HG03108 (cell line): ENCODE data around the gene DUSP15.

Experiments used
- ATAC-seq: cut with Tn5 transposase; IDR thresholded peaks from one replicate; pipeline ENCODE4 v1.9.1; 2021; ENCODE audit warnings: moderate library complexity; ENCODE audit not compliant: unreplicated experiment

Gene DUSP15

DNA sequence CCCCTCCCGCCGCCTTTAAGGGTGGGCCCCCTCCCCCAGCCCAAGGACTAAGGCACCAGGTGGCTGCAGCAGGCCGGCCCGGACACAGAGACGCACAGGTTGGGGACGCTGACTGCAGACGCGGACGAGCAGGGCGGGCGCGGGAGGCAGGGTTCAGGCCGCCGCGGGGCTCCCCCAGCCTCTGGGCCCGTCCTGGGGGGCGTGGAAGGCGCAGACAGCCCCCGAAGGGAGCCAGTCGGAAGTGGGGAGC lies 9.3 kb downstream of the DUSP15 start:
- ATAC-seq: no peak

DNA sequence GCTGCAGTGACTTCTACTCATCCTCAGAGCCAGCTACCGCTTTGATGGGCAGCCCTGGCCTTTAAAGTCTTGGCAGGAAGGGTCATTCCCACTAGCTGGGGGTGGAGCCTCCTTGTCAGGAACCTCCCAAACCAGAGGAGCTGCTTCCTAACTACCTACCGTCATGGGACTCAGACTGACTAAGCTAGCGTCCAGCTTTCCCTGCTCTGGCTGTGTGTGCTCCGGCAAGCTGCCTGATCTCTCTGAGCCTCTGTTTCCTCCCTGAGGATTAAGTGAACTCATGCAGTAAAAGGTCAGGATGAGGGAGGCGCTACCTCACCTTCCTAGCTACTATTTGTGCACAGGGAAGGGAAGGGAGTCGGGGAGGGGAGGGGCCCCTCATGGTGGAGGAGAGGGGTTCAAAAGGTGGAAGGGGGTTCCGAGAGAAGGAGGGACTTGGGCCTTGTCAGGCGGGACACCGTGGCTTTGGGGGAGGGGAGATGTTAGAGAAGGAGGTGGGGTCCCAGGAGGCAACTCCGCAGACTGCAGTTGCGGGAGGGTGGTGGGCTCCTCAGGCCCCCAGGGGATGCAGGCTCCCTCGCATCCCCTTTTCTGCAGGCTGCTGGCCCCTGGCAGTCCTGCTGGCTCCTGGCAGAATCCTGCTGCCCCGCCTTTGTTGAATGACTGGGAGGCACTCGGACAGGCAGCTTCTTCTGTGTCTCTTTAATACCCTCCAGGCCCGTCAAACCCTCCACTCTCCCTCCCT lies 9.8 kb downstream of the DUSP15 start:
- ATAC-seq: no peak

DNA sequence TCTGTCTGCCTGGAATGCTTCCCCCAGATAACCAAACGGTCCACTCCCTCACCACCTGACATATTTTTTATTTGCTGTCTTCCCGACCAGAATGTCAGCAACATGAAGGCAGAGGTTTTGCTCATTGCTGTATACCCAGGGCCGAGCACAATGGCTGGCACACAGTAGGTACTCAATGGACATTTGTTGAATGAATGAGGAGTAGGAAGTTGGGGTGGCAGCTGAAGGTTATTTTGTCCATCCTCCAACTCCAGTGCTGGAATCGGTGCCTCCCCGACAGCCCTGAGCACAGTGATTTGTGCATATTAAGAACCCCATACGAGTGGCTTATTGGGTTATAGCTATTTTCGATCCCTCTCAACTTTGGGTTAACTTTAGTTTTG lies 10.3 kb downstream of the DUSP15 start:
- ATAC-seq: no peak

DNA sequence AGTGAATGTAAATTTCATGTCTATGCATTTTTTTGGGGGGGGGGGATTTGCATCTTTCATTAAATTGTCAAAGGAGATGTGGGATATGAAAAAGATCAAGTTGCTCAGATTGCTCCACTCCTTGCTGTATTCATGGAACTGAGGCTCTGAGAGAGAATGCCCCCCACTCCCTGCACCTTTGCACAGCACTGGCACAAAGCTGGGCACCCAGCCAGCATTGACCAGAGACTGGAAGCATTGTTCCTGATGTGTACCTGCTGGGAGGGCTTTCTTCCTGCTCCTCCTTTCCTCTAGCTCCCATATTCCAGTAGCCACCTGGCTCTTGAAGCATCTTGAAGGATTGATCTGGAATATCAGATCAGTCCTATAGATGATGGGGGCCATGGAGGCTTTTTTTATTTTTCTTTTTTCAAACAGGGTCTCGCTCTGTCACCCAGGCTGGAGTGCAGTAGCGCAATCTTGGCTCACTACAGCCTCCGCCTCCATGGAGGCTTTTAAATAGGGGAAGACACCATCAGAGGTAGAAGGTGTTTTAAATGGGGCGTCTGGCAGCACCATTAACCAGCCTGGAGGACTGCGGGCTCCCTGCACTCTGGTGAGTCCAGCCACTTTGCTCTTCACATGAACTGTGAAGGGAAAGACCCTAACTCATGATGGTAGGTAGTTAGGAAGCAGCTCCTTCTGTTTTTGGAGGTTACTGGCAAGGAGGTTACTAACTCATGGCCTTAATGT lies 10.9 kb downstream of the DUSP15 start:
- ATAC-seq: no peak

DNA sequence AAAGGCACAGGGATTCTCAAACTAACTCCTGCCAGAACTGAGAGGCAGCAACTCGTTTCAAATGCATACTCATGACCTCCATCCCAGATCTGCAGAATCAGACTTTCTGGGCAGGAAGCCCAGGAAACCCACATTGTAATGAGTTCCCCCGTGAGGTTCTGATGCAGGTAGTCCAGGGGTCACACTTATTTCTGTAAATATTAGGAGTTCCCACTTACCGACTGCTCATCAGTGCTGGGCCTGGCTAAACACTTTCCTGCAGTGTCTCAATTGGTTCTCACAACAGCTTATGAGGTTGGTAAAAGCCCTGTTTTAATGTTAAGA lies 11.6 kb downstream of the DUSP15 start:
- no peak for ATAC-seq

DNA sequence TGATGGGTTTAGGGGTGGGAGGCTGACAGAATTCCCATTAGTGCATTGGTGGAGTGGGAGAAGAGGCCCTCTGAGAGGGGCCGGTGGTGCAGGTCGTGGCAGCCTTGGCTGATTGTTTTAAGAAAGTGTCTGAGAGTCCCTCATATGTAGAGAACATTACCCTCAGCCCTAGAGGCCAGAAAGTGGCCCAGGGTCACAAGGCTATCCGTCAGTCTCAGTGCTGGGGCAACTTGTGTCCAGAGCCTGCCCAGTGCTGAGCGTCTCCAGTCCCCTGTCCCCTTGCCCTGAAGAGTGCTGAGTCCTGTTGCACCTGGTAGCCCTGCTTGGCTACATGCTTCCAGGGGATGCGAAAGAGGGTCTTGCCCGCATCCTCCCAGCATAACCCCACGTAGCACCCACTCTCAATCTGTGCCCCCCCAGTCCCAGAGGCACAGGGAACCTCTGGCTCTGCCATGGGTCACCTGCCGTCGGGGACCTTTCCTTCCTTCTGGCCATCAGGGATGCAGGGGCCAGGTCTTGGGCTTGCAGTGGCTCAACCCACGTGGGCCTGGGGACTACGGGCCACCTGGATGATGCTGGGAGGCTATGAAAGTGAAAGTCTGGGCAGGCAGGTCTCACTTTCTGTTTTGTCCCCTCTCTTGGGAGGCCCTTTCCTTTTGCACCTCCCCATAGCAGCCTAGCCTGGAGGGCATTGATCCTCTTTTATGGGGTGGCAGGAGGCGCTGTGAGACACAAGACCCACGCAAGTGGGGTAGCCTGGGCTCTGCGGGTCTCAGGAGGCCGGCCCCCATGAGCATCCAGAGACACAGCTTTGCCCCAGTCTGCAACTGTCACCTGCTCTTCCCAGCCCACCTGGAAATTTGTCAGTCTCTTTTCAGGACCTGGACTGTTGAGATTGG lies 12.2 kb downstream of the DUSP15 start:
- ATAC-seq: peak; percentile 50

DNA sequence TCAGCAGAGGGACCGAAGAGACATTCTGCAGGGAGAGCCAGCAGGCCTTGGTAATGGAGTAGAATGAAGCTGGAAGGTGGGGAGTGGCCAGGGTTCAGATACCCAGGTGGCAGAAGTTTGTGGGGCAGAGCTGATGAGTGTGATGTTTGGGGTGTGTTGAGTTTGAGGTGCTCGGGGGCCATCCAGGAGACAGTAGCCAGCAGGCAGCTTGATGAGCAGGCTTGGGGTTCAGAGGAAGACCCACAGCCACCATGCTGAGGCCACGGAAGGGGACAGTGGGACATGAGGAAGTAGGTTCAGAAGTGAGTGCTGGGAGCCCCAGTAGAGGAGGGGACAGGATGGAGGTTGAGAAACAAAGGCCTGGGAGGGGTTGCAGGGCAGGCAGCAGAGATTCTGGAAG lies 13.8 kb downstream of the DUSP15 start:
- ATAC-seq: no peak

DNA sequence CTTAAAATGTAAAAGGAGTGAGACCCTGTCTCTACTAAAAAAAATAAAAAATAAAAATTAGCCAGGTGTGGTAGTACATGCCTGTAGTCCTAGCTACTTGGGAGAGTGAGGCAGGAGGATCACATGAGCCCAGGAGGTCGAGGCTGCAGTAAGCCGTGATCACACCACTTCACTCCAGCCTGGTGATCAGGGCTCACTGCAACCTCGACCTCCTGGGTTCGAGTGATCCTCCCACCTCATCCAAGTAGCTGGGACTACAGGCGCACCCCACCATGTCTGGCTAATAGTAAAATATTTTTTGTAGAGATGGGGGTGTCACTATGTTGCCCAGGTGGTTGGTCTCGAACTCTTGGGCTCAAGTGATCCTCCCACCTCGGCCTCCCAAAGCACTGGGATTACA lies 16.8 kb downstream of the DUSP15 start:
- ATAC-seq: no peak

DNA sequence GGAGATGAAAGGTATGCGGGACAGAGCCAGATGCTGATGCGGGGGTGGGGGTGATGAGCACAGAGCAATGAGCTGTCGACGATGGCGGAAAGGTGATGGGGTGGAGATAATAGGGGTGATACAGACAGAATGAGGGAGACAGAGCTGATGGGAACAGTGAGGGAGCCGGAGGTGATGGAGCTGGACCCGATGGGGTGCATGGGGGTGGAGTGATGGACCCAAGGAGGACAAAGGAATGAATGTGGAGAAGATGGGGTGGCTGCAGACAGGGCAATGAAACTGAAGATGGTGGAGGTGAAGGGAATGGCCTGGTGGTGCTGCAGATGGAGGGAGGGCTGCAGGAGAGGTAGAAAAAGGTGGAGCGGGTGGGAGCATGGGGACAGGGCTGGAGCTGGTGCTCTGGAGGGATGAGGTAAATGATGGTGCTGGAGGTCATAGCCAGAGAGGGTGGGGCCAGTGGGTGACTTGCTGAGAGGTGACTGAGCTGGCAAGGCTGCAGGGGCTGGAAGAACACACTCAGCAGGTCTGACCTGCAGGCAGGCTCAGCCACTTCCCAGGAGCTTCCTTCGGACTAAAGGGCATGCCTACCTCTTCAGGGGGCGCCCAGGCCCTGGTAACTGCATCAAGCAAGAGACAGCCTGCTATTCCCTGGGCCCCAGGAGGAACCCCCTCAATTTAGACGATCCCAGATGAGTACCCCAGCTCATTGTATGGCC lies 18.9 kb downstream of the DUSP15 start:
- no peak for ATAC-seq

DNA sequence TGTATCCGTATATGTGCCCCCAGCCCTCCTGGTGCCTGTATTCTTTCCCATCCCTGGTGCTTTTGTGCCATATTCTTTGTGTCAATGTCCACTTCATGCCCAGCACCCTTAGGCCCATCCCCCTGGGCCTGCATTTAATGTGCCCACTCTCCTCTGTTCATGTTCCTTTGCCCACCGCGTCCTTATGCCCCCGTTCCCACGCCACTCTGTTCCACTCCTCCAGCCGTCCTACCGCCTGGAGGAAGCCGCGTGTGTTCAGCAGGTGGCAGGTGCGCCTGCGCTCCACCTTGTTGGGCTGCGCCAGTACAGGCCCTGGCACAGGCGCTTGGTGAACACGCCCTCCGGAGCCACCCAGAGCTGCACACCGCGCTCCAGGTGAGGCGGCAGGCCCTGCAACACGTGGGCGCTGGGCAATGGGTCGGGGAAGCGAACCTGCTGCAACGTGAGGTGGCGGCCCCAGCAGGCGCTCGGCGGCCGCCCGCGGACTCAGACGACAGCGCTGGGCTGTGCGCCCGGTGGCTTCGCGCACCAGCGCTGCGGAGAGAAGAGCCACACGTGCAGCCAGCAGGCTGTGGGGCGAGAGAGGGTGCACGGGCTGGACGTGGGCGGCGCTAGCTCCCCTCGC lies 20.9 kb downstream of the DUSP15 start:
- ATAC-seq: no peak

DNA sequence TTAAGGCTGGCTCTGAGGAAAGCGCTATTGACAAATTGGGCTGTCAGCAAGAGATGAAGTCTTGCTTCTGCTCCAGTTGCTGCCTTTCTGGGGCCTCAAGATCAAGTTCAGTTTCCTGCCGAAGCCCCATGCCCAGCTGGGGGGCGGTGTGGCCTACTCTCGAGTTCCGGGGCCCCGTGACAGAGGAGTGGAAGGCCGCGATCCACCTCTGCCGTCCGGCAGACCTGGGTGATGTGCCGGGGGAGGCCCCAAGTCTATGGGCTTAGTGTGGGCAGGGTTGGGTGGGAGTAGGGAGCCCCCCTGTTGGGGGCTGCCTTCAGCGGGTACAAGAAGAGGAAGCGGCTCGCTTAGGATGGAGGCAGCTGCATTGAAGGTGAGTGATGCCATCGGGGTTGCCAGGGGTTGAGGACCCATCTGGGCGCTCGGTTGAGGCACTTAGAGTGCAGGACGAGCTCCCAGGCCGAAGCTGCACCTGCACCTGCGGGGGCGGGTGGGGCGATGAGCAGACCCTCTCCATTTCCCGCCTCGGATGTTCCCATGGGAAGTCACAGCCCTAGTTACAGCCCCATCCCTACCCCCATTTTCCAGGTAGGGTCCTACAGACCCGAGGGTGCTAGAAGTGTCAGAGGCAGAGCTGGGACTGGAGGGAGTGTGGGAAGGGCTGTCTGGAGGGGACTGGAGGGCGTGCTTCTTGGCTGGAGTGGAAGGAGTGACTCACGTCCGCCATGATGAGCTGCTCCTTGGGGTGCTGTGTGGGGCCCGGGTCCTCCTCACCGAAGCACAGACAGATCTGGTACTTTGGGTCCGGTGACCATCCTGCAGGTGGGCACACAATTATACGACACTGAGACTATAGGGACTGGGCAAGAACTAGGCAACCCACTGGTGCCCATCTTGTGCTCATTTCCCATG lies 22.0 kb downstream of the DUSP15 start:
- no peak for ATAC-seq

DNA sequence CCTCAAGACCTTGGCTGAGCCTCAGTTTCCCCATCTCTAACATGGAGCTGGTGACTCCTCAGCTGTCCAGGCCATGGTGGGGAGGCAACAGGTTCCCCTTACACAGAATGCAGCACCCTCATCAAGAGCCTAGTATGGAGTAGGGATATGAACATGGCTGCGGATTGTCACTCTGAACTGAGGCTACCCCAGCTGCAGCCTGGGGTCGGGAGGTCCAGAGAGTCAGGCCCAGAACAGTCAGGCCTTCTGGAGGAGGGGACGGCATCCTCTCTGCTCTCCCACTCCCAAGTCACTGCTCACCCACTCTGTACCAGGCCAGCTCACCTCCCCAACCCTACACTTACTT lies 23.6 kb downstream of the DUSP15 start:
- ATAC-seq: no peak

DNA sequence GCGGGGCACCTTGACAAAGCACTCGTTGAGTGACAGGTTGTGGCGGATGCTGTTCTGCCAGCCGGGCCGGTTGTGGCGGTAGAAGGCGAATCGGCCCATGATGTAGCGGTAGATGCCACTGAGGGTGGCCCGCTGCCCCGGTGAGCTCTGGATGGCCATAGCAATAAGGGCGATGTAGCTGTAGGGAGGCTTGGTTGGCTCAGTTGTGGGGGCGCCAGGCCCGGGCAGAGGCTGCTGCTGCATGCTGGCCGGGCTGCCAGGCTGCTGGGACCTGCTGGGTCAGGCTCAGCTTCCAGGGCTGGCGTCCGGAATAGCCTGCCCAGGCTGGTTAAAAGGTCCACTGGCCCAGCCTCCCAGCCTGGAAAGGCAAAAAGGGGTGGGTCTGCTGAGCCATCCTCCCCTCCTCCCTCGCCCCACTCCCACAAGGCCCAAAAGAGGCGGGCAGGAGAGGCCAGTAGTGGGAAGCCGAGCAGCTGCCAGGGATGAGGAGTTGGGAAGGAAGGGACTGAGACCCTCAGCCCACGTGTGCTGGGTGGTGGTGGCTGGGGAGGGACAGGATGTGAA lies 24.9 kb downstream of the DUSP15 start, which contains the start of gene FOXS1:
Gene FOXS1, minus strand, starts transcription at position 305 of the 564 bp plus-strand sequence. Its CDS starts 62 bp downstream, at position 243.
- no peak for ATAC-seq

DNA sequence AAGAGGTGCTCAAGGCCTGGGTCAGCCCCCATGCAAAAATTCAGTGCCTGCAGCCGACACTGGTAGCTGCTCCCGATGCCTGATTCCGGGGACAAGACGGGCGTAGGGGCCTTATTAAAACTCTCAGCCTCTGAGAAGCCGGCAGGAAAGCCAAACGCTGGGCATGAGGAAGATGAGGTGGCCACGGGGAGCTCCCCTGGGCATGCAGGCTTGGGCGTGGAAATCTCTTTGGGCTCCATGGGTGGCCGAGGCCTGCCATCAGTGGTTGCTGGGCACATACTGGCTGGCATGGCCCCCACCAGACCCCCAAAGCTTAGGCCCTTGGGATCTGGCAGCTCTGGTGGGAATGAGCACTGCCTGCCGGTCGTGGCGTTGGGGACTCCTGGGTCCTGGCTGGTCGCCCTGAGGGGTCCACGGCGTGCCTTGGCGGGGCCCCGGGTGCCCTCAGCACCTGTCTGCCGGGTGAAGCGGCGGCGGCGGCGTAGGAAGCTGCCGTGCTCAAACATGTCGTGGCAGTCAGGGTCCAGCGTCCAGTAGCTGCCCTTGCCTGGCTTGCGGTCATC lies 25.5 kb downstream of the DUSP15 start:
- ATAC-seq: no peak

DNA sequence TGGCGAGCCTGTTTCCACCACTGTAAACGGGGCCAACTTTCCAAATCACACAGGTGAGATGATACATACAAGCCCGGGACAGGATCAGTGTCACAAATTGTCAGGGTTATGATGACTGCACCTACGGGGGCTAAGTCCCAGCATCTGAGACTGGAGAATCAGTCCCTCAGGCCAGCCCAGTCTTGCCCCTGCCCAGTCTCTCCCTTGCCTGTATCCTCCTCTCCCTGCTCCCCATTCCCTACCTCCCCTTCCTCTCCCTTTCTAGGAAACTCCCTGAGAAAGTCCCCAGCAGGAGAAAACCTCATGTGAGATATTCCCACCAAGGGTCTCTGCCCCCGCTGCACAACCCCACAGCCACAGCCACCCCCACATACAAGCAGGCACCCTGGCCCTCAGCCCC lies 26.4 kb downstream of the DUSP15 start:
- ATAC-seq: no peak

DNA sequence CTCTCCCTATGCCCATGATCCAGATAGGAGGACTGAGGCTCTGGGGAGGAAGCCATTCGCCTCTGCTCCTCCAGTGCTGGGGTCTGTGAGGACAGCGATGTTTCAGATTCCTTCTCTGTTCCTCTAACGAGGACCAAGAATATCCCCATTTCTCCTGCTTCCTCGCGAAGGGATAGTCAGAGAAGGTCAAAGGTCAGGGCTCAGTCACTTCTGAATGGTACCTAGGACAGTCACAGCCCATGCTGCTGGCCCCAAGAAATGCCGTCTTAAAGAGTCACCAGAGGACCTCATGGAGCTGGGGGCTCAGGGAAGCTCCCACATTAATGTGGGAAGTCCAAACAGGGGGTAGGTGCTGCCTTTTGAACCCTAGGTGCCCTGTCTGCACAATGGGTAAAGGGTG lies 27.0 kb downstream of the DUSP15 start:
- no peak for ATAC-seq

DNA sequence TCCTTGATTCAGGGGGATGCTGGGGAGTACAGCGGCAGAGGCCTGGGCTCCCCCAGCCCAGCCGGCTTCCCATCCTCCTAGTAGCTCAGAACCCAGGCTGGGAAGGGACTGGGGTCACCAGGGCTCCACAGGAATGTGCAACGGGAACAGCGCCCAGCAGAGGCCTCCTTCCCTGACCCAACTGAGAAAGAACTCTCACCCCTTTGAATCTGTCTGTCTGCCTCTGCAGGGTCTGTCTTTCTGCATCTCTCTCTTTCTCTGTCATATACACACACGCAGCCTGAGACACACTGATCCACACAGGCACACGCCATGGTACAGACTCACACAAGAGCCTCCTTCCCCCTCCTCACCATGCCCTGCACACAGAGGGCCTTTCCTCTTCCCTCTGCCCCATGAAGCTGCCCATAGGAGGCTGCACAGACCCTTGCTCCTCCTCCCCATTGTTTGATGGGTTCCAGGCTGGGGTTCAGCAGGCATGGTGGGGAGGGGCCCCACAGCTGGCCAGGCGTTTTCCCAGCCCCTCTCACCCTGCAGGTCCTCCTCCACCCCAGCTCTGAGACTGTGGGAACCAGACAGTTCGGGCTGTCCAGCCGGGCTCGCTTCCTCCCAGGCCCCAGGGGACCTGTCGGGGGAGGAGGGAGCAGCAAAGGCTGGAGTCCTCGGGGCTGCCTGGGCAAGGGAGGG lies 27.7 kb downstream of the DUSP15 start:
- ATAC-seq: no peak

DNA sequence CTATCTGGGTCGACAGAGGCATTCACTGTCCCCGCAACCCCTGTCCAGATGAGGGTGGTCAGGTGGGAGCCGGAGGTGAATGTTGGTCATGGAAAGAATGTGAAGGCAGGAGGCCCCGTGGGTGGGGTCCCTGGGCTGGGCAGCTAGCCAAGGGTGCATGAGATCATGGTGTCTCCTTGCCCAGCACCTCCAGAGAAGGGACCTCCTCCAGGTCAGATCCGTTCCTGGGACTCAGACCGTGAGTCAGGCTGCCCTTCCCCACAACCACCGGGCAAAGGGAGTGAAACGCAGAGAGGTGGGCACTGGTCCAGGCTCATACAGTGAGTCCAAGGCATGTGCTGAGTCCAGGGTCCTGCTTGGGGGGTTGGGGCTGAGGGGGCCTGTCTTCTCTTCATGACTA lies 28.4 kb downstream of the DUSP15 start:
- no peak for ATAC-seq
